H9 (cell line): ENCODE data around the gene NPAS3. TPM values are rescaled to one million over a fixed set of nuclear protein-coding genes. Genes with fewer than 3 reads are reported as not detected.

Experiments used
- DNase-seq: peaks from one replicate; pipeline ENCODE4 v3.0.0-alpha.2; 2017
- H2AFZ ChIP-seq: one replicate; pipeline ENCODE4 v1.6.1; 2013; ENCODE audit warnings: mild to moderate bottlenecking, low read length, control low read depth, moderate library complexity
- H2AK5ac ChIP-seq: 2 replicates; pipeline ENCODE4 v1.6.1; 2013; ENCODE audit warnings: low read length, control low read depth, mixed read lengths; ENCODE audit not compliant: insufficient read length
- H2BK120ac ChIP-seq: one replicate; pipeline ENCODE4 v1.6.1; 2013; ENCODE audit warnings: low read depth, mild to moderate bottlenecking, low read length, control low read depth, inconsistent platforms; ENCODE audit not compliant: poor library complexity, severe bottlenecking
- H2BK12ac ChIP-seq: 2 replicates; pipeline ENCODE4 v1.6.1; 2013; ENCODE audit warnings: low read length, control low read depth, mixed read lengths, low read depth; ENCODE audit not compliant: insufficient read length
- H2BK15ac ChIP-seq: 2 replicates; pipeline ENCODE4 v1.6.1; 2013; ENCODE audit warnings: low read depth, low read length, control low read depth
- H2BK20ac ChIP-seq: one replicate; pipeline ENCODE4 v1.6.1; 2013; ENCODE audit warnings: low read depth, mild to moderate bottlenecking, low read length, control low read depth, inconsistent platforms; ENCODE audit not compliant: poor library complexity, severe bottlenecking
- H2BK5ac ChIP-seq: 2 replicates; pipeline ENCODE4 v1.6.1; 2013; ENCODE audit warnings: low read length, control low read depth, mixed read lengths; ENCODE audit not compliant: insufficient read length
- H3K14ac ChIP-seq: 2 replicates; pipeline ENCODE4 v1.6.1; 2013; ENCODE audit warnings: low read length, control low read depth; ENCODE audit not compliant: insufficient read depth
- H3K18ac ChIP-seq: 2 replicates; pipeline ENCODE4 v1.6.1; 2013; ENCODE audit warnings: low read depth, mild to moderate bottlenecking, mixed read lengths, low read length, control low read depth; ENCODE audit not compliant: insufficient read length
- H3K23ac ChIP-seq: 2 replicates; pipeline ENCODE4 v1.6.1; 2013; ENCODE audit warnings: low read length, control low read depth, mixed read lengths, low read depth; ENCODE audit not compliant: insufficient read length
- H3K23me2 ChIP-seq: 2 replicates; pipeline ENCODE4 v1.6.1; 2013; ENCODE audit warnings: low read depth, mild to moderate bottlenecking, mixed read lengths, low read length, control low read depth; ENCODE audit not compliant: insufficient read length, poor library complexity, severe bottlenecking
- H3K27ac ChIP-seq: 2 replicates; pipeline ENCODE4 v1.5.1; 2013; ENCODE audit warnings: low read length, control low read depth, mixed read lengths, low read depth; ENCODE audit not compliant: insufficient read length
- H3K27me3 ChIP-seq: 2 replicates; pipeline ENCODE4 v1.6.1; 2013; ENCODE audit warnings: low read length, control low read depth, inconsistent platforms; ENCODE audit not compliant: insufficient read depth
- H3K4ac ChIP-seq: 2 replicates; pipeline ENCODE4 v1.6.1; 2013; ENCODE audit warnings: low read depth, mild to moderate bottlenecking, control low read depth, inconsistent platforms, low read length, moderate library complexity
- H3K4me1 ChIP-seq: 2 replicates; pipeline ENCODE4 v1.6.1; 2013; ENCODE audit warnings: low read length, control low read depth, inconsistent platforms; ENCODE audit not compliant: insufficient read depth
- H3K4me2 ChIP-seq: 2 replicates; pipeline ENCODE4 v1.6.1; 2013; ENCODE audit warnings: low read length, control low read depth, mixed read lengths; ENCODE audit not compliant: insufficient read length, insufficient read depth
- H3K56ac ChIP-seq: 2 replicates; pipeline ENCODE4 v1.6.1; 2013; ENCODE audit warnings: low read depth, mild to moderate bottlenecking, mixed read lengths, low read length, control low read depth; ENCODE audit not compliant: insufficient read length
- H3K79me1 ChIP-seq: 2 replicates; pipeline ENCODE4 v1.6.1; 2013; ENCODE audit warnings: low read depth, mild to moderate bottlenecking, moderate library complexity, low read length, control low read depth, inconsistent platforms; ENCODE audit not compliant: insufficient read depth, poor library complexity, severe bottlenecking
- H3K79me2 ChIP-seq: 2 replicates; pipeline ENCODE4 v1.6.1; 2013; ENCODE audit warnings: low read length, control low read depth, inconsistent platforms; ENCODE audit not compliant: insufficient read depth
- H3K9ac ChIP-seq: 2 replicates; pipeline ENCODE4 v1.6.1; 2013; ENCODE audit warnings: low read length, control low read depth, mixed read lengths; ENCODE audit not compliant: insufficient read length; ENCODE audit errors: extremely low read depth
- H3K9me3 ChIP-seq: one replicate; pipeline ENCODE4 v1.6.1; 2013; ENCODE audit warnings: low read depth, low read length, inconsistent platforms; ENCODE audit not compliant: control insufficient read depth
- H3T11ph ChIP-seq: one replicate; pipeline ENCODE4 v1.6.1; 2013; ENCODE audit warnings: mild to moderate bottlenecking, low read length, control low read depth, inconsistent platforms
- H4K20me1 ChIP-seq: one replicate; pipeline ENCODE4 v1.6.1; 2013; ENCODE audit not compliant: control insufficient read depth, insufficient read length, insufficient read depth
- H4K5ac ChIP-seq: 2 replicates; pipeline ENCODE4 v1.6.1; 2013; ENCODE audit warnings: low read depth, mild to moderate bottlenecking, mixed read lengths, low read length, control low read depth; ENCODE audit not compliant: insufficient read length
- H4K8ac ChIP-seq: replicated peaks from 2 replicates; pipeline ENCODE4 v1.6.1; 2013; ENCODE audit warnings: low read length, control low read depth, mixed read lengths, low read depth; ENCODE audit not compliant: insufficient read length
- H4K91ac ChIP-seq: 2 replicates; pipeline ENCODE4 v1.6.1; 2013; ENCODE audit warnings: low read depth, mild to moderate bottlenecking, moderate library complexity, mixed read lengths, low read length, control low read depth; ENCODE audit not compliant: insufficient read length
- H3K27ac Mint-ChIP-seq, 3 experiments: 2 replicates in 2 of 3; 3 replicates in 1 of 3; pipeline ENCODE4 v1.8.0; 2020 to 2021; ENCODE audit warnings: mixed read lengths in 3 of 3, mild to moderate bottlenecking in 1 of 3, moderate library complexity in 1 of 3
- H3K27me3 Mint-ChIP-seq: 2 replicates; pipeline ENCODE4 v1.8.0; 2021; ENCODE audit warnings: low read depth, mild to moderate bottlenecking, moderate library complexity, mixed read lengths
- H3K36me3 Mint-ChIP-seq, 3 experiments: 2 replicates in 2 of 3; 3 replicates in 1 of 3; pipeline ENCODE4 v1.8.0; 2020 to 2021; ENCODE audit warnings: low read depth in 3 of 3, mixed read lengths in 3 of 3; ENCODE audit not compliant: insufficient read depth in 1 of 3
- H3K4me1 Mint-ChIP-seq, 2 experiments: 2 replicates each; pipeline ENCODE4 v1.8.0; 2020; ENCODE audit warnings: mixed read lengths in 2 of 2
- H3K4me3 Mint-ChIP-seq, 2 experiments: 2 replicates in 1 of 2; 3 replicates in 1 of 2; pipeline ENCODE4 v1.8.0; 2020 to 2021; ENCODE audit warnings: mild to moderate bottlenecking in 2 of 2, mixed read lengths in 2 of 2, moderate library complexity in 1 of 2
- H3K9me3 Mint-ChIP-seq, 2 experiments: 2 replicates in 1 of 2; 3 replicates in 1 of 2; pipeline ENCODE4 v1.8.0; 2020; ENCODE audit warnings: mild to moderate bottlenecking in 2 of 2, mixed read lengths in 2 of 2, moderate library complexity in 1 of 2
- CTCF ChIP-seq: fragments of 200-600 bp; sonication (generic); conservative IDR thresholded peaks from 3 replicates; pipeline ENCODE4 v1.8.0; 2021; ENCODE audit warnings: antibody characterized with exemption, mild to moderate bottlenecking
- WGBS: extraction: QIAGEN DNeasy Blood & Tissue Kit; methylation state at CpG from one replicate; pipeline ENCODE4 v1.1.7; 2013; ENCODE audit warnings: missing lambda C conversion rate, low lambda C conversion rate, mixed read lengths; ENCODE audit not compliant: insufficient read length; ENCODE audit errors: extremely low coverage; 5-methylcytosine and 5-hydroxymethylcytosine counted together
- total RNA-seq: library from RNA; stranded (reverse); gene quantifications from 2 replicates; pipeline ENCODE4 v1.2.1, GENCODE V29; 2021

The NPAS3 gene
- total RNA-seq, 1 experiment from 2014 or later = 0.17 TPM

- Mint-ChIP-seq H3K27ac (no peak overlapping the region), H3K27me3 (no peaks in the 10 kb centered on the region), H3K4me1 (no peaks in the 10 kb centered on the region; a peak in 1 of 4 replicates), H3K9me3 (no peaks in the 10 kb centered on the region), H3K36me3 (no peaks in the 10 kb centered on the region), H3K4me3 (no peak overlapping the region)
- H3K14ac ChIP-seq = no peak overlapping the region
- H3K9me3 ChIP-seq = no peaks in the 10 kb centered on the region
- H3K4me2 ChIP-seq = no peak overlapping the region
- H2BK15ac ChIP-seq = no peak overlapping the region
- H4K91ac ChIP-seq = no peak overlapping the region
- no peak overlapping the region for H3K56ac ChIP-seq
- no peak overlapping the region for H2BK120ac ChIP-seq
- no peak overlapping the region for H3T11ph ChIP-seq
- H3K27me3 ChIP-seq = no peaks in the 10 kb centered on the region
- TF ChIP-seq CTCF = no peak
- H3K23me2 ChIP-seq = no peaks in the 10 kb centered on the region
- H4K8ac ChIP-seq = no peak overlapping the region
- no peaks in the 10 kb centered on the region for H4K20me1 ChIP-seq
- WGBS = no CpG with 5 or more reads among the region's 7 CpGs
- no peak overlapping the region for H2AFZ ChIP-seq
- no peak overlapping the region for H3K18ac ChIP-seq
- H3K79me1 ChIP-seq = no peaks in the 10 kb centered on the region
- H2BK20ac ChIP-seq = no peak overlapping the region
- no peaks in the 10 kb centered on the region for H3K4me1 ChIP-seq
- no peak overlapping the region for H4K5ac ChIP-seq
- no peak overlapping the region for H2AK5ac ChIP-seq
- no peak overlapping the region for H3K27ac ChIP-seq
- H3K4ac ChIP-seq = no peak overlapping the region
- H3K9ac ChIP-seq = no peak overlapping the region
- no peak overlapping the region for H3K23ac ChIP-seq
- no peaks in the 10 kb centered on the region for H3K79me2 ChIP-seq
- no peak overlapping the region for H2BK12ac ChIP-seq
- no peak for DNase-seq
- no peak overlapping the region for H2BK5ac ChIP-seq
Observed at GRCh38 chr14:33430414-33431035, 491.8 kb downstream of the NPAS3 start.
